ENCODE results near the gene GAL3ST2. TPM values are rescaled to one million over a fixed set of nuclear protein-coding genes. Genes with fewer than 3 reads are reported as not detected.

The GAL3ST2 gene
- total RNA-seq, 3 donors from 2014 or later (not counting 1 experiment from before 2014, with no cell fraction given) = 0.88 TPM; not detected in 2

- no peaks in the 10 kb centered on the region for H3K36me3 ChIP-seq (ENCODE audit: control insufficient read depth, insufficient read depth, low read length)
- WGBS (ENCODE audit: insufficient coverage) = 24% methylated on average over 4 of the region's 4 CpGs
- no peak for DNase-seq
- no peaks in the 10 kb centered on the region for H3K9me3 ChIP-seq (ENCODE audit: control insufficient read depth, insufficient read depth, low read length)
- Mint-ChIP-seq H3K36me3 (no peaks in the 10 kb centered on the region), H3K27me3 (ENCODE audit: low read depth in 2 of 2) (peaks cover 20 to 46% of the 10 kb centered on the region in 2 donors), H3K4me3 (no peak overlapping the region), H3K4me1 (peaks cover 14 to 20% of the 10 kb centered on the region in 2 donors), H3K27ac (no peak overlapping the region), H3K9me3 (no peaks in the 10 kb centered on the region)
- H3K27me3 ChIP-seq (ENCODE audit: control insufficient read depth, insufficient read depth, low read length) = peaks cover 7% of the 10 kb centered on the region
- H3K27ac ChIP-seq (ENCODE audit: low read length) = no peak overlapping the region
- no peaks in the 10 kb centered on the region for H3K4me1 ChIP-seq (ENCODE audit: control insufficient read depth, insufficient read depth, low read length)
- ATAC-seq = no peak
- intact Hi-C loops (cut with micrococcal nuclease) = no loop called here
- no peak overlapping the region for H3K4me3 ChIP-seq (ENCODE audit: low read length)
- TF ChIP-seq CTCF (IDR thresholded peaks at IDR 0.05) = no peak
Measured at GRCh38 chr2:241835611-241836010, 59.0 kb downstream of the GAL3ST2 start.

DNA sequence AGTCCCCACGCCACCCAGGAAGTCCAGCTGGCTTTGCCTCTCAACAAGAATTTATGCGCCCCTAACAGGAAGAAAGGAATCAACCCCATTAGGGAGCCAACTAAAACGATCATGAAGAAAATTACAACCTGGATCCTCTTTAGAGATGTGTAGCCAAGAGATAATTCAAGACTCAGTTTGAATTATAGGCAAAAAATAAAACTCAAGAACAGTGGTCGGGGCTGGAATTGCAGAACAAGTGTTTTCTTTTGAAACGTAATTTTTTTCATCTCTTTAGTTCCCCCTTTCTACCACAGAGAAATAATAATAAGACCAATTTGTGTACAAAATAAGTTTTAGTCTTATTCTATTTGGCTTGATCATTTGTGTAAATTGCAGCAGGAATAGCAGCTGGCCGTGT is 59.7 kb downstream of the GAL3ST2 start:
- Histone ChIP-seq H3K9me3 (ENCODE audit: control insufficient read depth, insufficient read depth, low read length) (no peaks in the 10 kb centered on the region), H3K4me1 (ENCODE audit: control insufficient read depth, insufficient read depth, low read length) (peaks cover 2% of the 10 kb centered on the region), H3K27ac (ENCODE audit: low read length) (no peak overlapping the region), H3K36me3 (ENCODE audit: control insufficient read depth, insufficient read depth, low read length) (no peaks in the 10 kb centered on the region), H3K27me3 (ENCODE audit: control insufficient read depth, insufficient read depth, low read length) (peaks cover 7% of the 10 kb centered on the region), H3K4me3 (ENCODE audit: low read length) (no peak overlapping the region)
- no peak overlapping the region for H3K4me3 Mint-ChIP-seq
- H3K27me3 Mint-ChIP-seq (ENCODE audit: low read depth in 2 of 2) = peaks cover 20 to 42% of the 10 kb centered on the region in 2 donors
- H3K27ac Mint-ChIP-seq = no peak overlapping the region
- TF ChIP-seq CTCF (IDR thresholded peaks at IDR 0.05) = no peak
- H3K4me1 Mint-ChIP-seq = peaks cover 18 to 25% of the 10 kb centered on the region in 2 donors
- DNase-seq (no peak), ATAC-seq (no peak)
- no peaks in the 10 kb centered on the region for H3K36me3 Mint-ChIP-seq
- intact Hi-C loops (cut with micrococcal nuclease) = no loop called here
- WGBS (ENCODE audit: insufficient coverage) = 79% methylated on average over 4 of the region's 6 CpGs
- H3K9me3 Mint-ChIP-seq = no peaks in the 10 kb centered on the region

DNA sequence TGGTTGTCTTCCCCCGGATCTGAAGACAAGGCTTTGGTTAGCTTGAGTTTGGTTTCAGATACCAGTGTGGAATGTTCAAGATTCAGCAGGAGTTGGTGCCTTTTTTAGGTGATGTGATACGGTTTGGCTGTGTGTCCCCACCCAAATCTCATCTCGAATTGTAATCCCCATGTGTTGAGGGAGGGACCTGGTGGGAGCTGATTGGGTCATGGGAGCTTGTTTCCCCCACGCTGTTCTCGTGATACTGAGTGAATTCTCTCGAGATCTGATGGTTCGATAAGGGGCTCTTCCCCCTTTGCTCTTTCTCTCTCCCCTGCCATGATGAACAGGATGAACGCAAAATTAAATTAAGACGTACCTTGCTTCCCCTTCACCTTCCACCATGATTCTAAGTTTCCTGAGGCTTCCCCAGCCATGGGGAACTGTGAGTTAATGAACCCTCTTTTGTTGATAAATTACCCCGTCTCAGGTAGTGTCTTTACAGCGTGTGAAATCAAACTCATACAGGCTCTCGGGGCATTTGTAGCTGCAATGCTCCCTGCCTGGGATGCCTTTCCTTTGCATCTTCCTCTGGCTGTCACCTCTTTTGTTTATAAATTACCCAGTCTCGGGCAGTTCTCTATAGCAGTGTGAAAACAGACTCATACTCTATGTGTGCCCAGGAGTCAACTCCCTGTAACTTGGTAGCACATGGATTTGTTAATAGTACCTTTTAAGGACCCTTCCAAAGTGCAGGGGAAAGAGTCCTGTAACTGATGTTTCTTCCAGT is 60.8 kb downstream of the GAL3ST2 start:
- intact Hi-C loops (cut with micrococcal nuclease) = no loop called here
- no peaks in the 10 kb centered on the region for H3K9me3 Mint-ChIP-seq

More for the DNA sequence above, 60.8 kb downstream of the GAL3ST2 start:
- Mint-ChIP-seq H3K36me3 (no peaks in the 10 kb centered on the region), H3K4me3 (no peak overlapping the region), H3K4me1 (peaks cover 25 to 34% of the 10 kb centered on the region in 2 donors), H3K27ac (no peak overlapping the region), H3K27me3 (ENCODE audit: low read depth in 2 of 2) (peaks cover 17 to 41% of the 10 kb centered on the region in 2 donors)
- WGBS (ENCODE audit: insufficient coverage) = 87% methylated on average over 12 of the region's 13 CpGs
- ATAC-seq = no peak
- no peak for DNase-seq
- no peak for TF ChIP-seq CTCF (IDR thresholded peaks at IDR 0.05)
- H3K27me3 ChIP-seq (ENCODE audit: control insufficient read depth, insufficient read depth, low read length) = peaks cover 7% of the 10 kb centered on the region
- no peaks in the 10 kb centered on the region for H3K36me3 ChIP-seq (ENCODE audit: control insufficient read depth, insufficient read depth, low read length)
- H3K9me3 ChIP-seq (ENCODE audit: control insufficient read depth, insufficient read depth, low read length) = no peaks in the 10 kb centered on the region
- H3K4me1 ChIP-seq (ENCODE audit: control insufficient read depth, insufficient read depth, low read length) = peaks cover 9% of the 10 kb centered on the region
- H3K27ac ChIP-seq (ENCODE audit: low read length) = no peak overlapping the region
- H3K4me3 ChIP-seq (ENCODE audit: low read length) = no peak overlapping the region
